K562 (cell line): ENCODE measurements around the gene UBA52. TPM values are rescaled to one million over a fixed set of nuclear protein-coding genes. Genes with fewer than 3 reads are reported as not detected.

Experiments
- BRD9 ChIP-seq: fragments of 450-650 bp; IDR thresholded peaks from 2 replicates; pipeline ENCODE4 v1.6.1; 2018; ENCODE audit warnings: low read depth; ENCODE audit not compliant: partially characterized antibody
- CHD4 ChIP-seq: fragments of 200-600 bp; sonication (generic); IDR thresholded peaks from 3 replicates; pipeline ENCODE4 v1.6.1; 2012; ENCODE audit warnings: low read depth, mild to moderate bottlenecking, mixed read lengths, low read length, inconsistent platforms; ENCODE audit not compliant: insufficient read depth, insufficient replicate concordance, poor library complexity, severe bottlenecking
- DPF2 ChIP-seq: fragments of 450-650 bp; IDR thresholded peaks from 2 replicates; pipeline ENCODE4 v1.6.1; 2016
- EHMT2 ChIP-seq: fragments of 450-650 bp; IDR thresholded peaks from 2 replicates; pipeline ENCODE4 v1.6.1; 2018; ENCODE audit warnings: antibody characterized with exemption
- EP400 ChIP-seq: fragments of 450-650 bp; IDR thresholded peaks from 2 replicates; pipeline ENCODE4 v1.6.1; 2017; ENCODE audit warnings: antibody characterized with exemption, mild to moderate bottlenecking, moderate library complexity
- HLTF ChIP-seq: fragments of 450-650 bp; IDR thresholded peaks from 2 replicates; pipeline ENCODE4 v1.6.1; 2016
- LARP7 ChIP-seq: fragments of 450-650 bp; IDR thresholded peaks from 2 replicates; pipeline ENCODE4 v1.6.1; 2016
- MIER1 ChIP-seq: fragments of 450-650 bp; IDR thresholded peaks from 2 replicates; pipeline ENCODE4 v1.6.1; 2016; ENCODE audit warnings: antibody characterized with exemption, mild to moderate bottlenecking, low read depth
- MTA2 ChIP-seq: fragments of 450-650 bp; IDR thresholded peaks from 2 replicates; pipeline ENCODE4 v1.6.1; 2016; ENCODE audit warnings: low read depth
- NFIC ChIP-seq: fragments of 450-650 bp; IDR thresholded peaks from 2 replicates; pipeline ENCODE4 v1.6.1; 2017; ENCODE audit warnings: mild to moderate bottlenecking, inconsistent platforms
- PHF20 ChIP-seq: fragments of 450-650 bp; IDR thresholded peaks from 2 replicates; pipeline ENCODE4 v1.6.1; 2018; ENCODE audit not compliant: partially characterized antibody
- PYGO2 ChIP-seq: fragments of 450-650 bp; IDR thresholded peaks from 2 replicates; pipeline ENCODE4 v1.6.1; 2016; ENCODE audit warnings: mild to moderate bottlenecking, missing genetic modification characterization, moderate library complexity, missing compliant biosample characterization
- RCOR1 ChIP-seq, 2 experiments: IDR thresholded peaks; 2 replicates each; pipeline ENCODE4 v1.6.1; 2012; ENCODE audit warnings: low read depth in 2 of 2, low read length in 2 of 2, borderline replicate concordance in 1 of 2, improper control_type of control experiment in 1 of 2
- SMARCA4 ChIP-seq: fragments of 450-650 bp; IDR thresholded peaks from 2 replicates; pipeline ENCODE4 v1.6.1; 2016
- SMARCA5 ChIP-seq: fragments of 450-650 bp; IDR thresholded peaks from 2 replicates; pipeline ENCODE4 v1.6.1; 2016
- TAF7 ChIP-seq: fragments of 450-650 bp; IDR thresholded peaks from 2 replicates; pipeline ENCODE4 v1.6.1; 2016; ENCODE audit warnings: missing genetic modification characterization, missing compliant biosample characterization
- TAL1 ChIP-seq: fragments of 450-650 bp; IDR thresholded peaks from 2 replicates; pipeline ENCODE4 v1.6.1; 2016; ENCODE audit warnings: mild to moderate bottlenecking
- TRIM24 ChIP-seq, 2 experiments: fragments of 450-650 bp; IDR thresholded peaks; 2 replicates each; pipeline ENCODE4 v1.6.1; 2016
- TRIM28 ChIP-seq: fragments of 450-650 bp; IDR thresholded peaks from 2 replicates; pipeline ENCODE4 v1.6.1; 2017
- YY1 ChIP-seq, 3 experiments: IDR thresholded peaks; 2 replicates each; pipeline ENCODE4 v1.6.1; 2011; ENCODE audit warnings: low read length in 2 of 3, mild to moderate bottlenecking in 2 of 3, moderate library complexity in 2 of 3, borderline replicate concordance in 1 of 3, control low read depth in 1 of 3, low read depth in 1 of 3; ENCODE audit not compliant: insufficient read depth in 3 of 3, insufficient replicate concordance in 2 of 3, control insufficient read depth in 1 of 3, insufficient read length in 1 of 3; ENCODE audit errors: extremely low read depth in 1 of 3
- ZNF143 ChIP-seq: sonication (generic); formaldehyde crosslinking; IDR thresholded peaks from 2 replicates; pipeline ENCODE4 v1.9.0; 2022; ENCODE audit warnings: mild to moderate bottlenecking, missing genetic modification reagents
- polyA plus RNA-seq, 8 experiments: library from polyadenylated mRNA; depleted of rRNA in 4 of 8; stranded (reverse) in 5 of 8; unstranded in 3 of 8; fragments of >200 nt; fragmentation: Nextera tagmentation in 2 of 8; fragmentation: Illumina TruSeq in 1 of 8; extraction: Ambion mirVana in 2 of 8; extraction: Trizol in 1 of 8; gene quantifications; 2 replicates each; pipeline versions ENCODE4 v1.2.1 to v1.2.3, GENCODE V29; 2011 to 2014; ENCODE audit warnings: inconsistent platforms in 1 of 8, missing spikeins in 1 of 8
- total RNA-seq, 7 experiments: library from RNA; depleted of rRNA in 6 of 7; stranded (reverse); fragments of >200 nt in 6 of 7; fragmentation: Illumina TruSeq in 2 of 7; extraction: Trizol in 2 of 7; gene quantifications; 2 replicates each; pipeline versions ENCODE4 v1.2.1 to v1.2.3, GENCODE V29; 2011 to 2021; ENCODE audit warnings: low replicate concordance in 1 of 7
- TF ChIP-seq, protein P1 (sequence below): sonication (generic); formaldehyde crosslinking; IDR thresholded peaks from 2 replicates; pipeline ENCODE4 v1.8.1; 2023; ENCODE audit warnings: mild to moderate bottlenecking, missing genetic modification reagents
- TF ChIP-seq, protein P2 (sequence below), 2 experiments: fragments of 450-650 bp; IDR thresholded peaks; 2 replicates each; pipeline ENCODE4 v1.6.1; 2016

The UBA52 gene
- total and polyA plus RNA-seq, 9 of the 15 experiments (the other 6 are each of a cell fraction or from before 2014, with no cell fraction given): 1,110 to 2,751 (median 1,733) TPM

DNA sequence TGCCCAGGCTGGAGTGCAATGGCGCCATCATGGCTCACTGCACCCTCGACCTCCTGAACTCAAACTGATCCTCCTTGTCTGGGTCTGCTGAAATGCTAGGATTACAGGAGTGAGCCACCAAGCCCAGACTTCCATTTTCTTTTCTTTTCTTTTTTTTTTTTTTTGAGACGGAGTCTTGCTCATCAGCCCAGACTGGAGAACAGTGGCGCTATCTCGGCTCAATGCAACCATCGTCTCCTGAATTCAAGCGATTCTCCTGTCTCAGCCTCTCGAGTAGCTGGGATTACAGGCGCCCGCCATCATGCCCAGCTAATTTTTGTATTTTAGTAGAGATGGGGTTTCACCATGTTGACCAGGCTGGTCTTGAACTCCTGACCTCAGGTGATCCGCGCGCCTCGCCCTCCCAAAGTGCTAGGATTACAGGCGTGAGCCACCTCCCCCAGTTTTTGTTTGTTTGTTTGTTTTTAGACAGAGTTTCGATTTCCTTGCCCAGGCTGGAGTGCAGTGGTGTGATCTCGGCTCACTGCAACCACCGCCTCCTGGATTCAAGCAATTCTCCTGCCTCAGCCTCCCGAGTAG is 48.7 kb upstream of the UBA52 start (continued):
- peak in 2 of 3 experiments; percentile 65 to 85 for TF ChIP-seq YY1 (IDR thresholded peaks at IDR 0.05; ENCODE audit: borderline replicate concordance in 1 of 3, control insufficient read depth in 1 of 3, extremely low read depth in 1 of 3, insufficient read depth in 3 of 3, insufficient read length in 1 of 3, insufficient replicate concordance in 2 of 3, low read depth in 1 of 3, low read length in 2 of 3)
- TF ChIP-seq CHD4: peak; percentile 29
- 0 out of 2 replicates have a peak, but pooled peaks have one; percentile 23 for TF ChIP-seq NFIC
- 0 out of 2 replicates have a peak, but pooled peaks have one; percentile 10 for TF ChIP-seq TAL1
- TF ChIP-seq TRIM28: peak; percentile 39; the same call in 1 of the 2 replicates
- TF ChIP-seq PYGO2 (tag): 0 out of 2 replicates have a peak, but pooled peaks have one; percentile 47
- TF ChIP-seq, protein P1, sequence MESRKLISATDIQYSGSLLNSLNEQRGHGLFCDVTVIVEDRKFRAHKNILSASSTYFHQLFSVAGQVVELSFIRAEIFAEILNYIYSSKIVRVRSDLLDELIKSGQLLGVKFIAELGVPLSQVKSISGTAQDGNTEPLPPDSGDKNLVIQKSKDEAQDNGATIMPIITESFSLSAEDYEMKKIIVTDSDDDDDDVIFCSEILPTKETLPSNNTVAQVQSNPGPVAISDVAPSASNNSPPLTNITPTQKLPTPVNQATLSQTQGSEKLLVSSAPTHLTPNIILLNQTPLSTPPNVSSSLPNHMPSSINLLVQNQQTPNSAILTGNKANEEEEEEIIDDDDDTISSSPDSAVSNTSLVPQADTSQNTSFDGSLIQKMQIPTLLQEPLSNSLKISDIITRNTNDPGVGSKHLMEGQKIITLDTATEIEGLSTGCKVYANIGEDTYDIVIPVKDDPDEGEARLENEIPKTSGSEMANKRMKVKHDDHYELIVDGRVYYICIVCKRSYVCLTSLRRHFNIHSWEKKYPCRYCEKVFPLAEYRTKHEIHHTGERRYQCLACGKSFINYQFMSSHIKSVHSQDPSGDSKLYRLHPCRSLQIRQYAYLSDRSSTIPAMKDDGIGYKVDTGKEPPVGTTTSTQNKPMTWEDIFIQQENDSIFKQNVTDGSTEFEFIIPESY: peak; percentile 95
- peak; percentile 67 for TF ChIP-seq MIER1
- TF ChIP-seq LARP7: 0 out of 2 replicates have a peak, but pooled peaks have one; percentile 60
- TF ChIP-seq SMARCA5: peak; percentile 98
- peak; percentile 24; the same call in 1 of the 2 replicates for TF ChIP-seq MTA2
- TF ChIP-seq DPF2: peak; percentile 65
- TF ChIP-seq TAF7 (tag): 0 out of 2 replicates have a peak, but pooled peaks have one; percentile 11
- TF ChIP-seq ZNF143 (CRISPR knock-in tag): peak; percentile 9; the same call in 1 of the 2 replicates
- TF ChIP-seq EP400: 0 out of 2 replicates have a peak, but pooled peaks have one; percentile 4
- TF ChIP-seq EHMT2: peak; percentile 1; the same call in 1 of the 2 replicates
- peak in 1 of 2 experiments; percentile 71; a peak in 1 of 4 replicates for TF ChIP-seq RCOR1 (IDR thresholded peaks at IDR 0.05; ENCODE audit: borderline replicate concordance in 1 of 2, low read depth in 2 of 2, low read length in 2 of 2)
- TF ChIP-seq, protein P2, sequence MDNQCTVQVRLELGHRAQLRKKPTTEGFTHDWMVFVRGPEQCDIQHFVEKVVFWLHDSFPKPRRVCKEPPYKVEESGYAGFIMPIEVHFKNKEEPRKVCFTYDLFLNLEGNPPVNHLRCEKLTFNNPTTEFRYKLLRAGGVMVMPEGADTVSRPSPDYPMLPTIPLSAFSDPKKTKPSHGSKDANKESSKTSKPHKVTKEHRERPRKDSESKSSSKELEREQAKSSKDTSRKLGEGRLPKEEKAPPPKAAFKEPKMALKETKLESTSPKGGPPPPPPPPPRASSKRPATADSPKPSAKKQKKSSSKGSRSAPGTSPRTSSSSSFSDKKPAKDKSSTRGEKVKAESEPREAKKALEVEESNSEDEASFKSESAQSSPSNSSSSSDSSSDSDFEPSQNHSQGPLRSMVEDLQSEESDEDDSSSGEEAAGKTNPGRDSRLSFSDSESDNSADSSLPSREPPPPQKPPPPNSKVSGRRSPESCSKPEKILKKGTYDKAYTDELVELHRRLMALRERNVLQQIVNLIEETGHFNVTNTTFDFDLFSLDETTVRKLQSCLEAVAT (IDR thresholded peaks at IDR 0.05): peak; percentile 41 to 60; a peak in 1 of 4 replicates
- TF ChIP-seq BRD9: peak; percentile 50
- TF ChIP-seq HLTF: 0 out of 2 replicates have a peak, but pooled peaks have one; percentile 67
- peak; percentile 61 for TF ChIP-seq SMARCA4
- TF ChIP-seq PHF20: peak; percentile 28
- TF ChIP-seq TRIM24 (IDR thresholded peaks at IDR 0.05): peak; percentile 39 to 56; a peak in 2 of 4 replicates
